Activated CD8-positive, alpha-beta T cell treated with anti-CD3 and anti-CD28 coated beads for 36 hours (primary cell): ENCODE measurements around the gene JAG1. TPM values are rescaled to one million over a fixed set of nuclear protein-coding genes. Genes with fewer than 3 reads are reported as not detected.
"Not testable (repeated sequence)": the region's sequence is repeated elsewhere in the genome, so short reads cannot be mapped to it uniquely, and the experiment has no call there.

Experiments used
- ATAC-seq: fragments of 200-7000 bp; cut with Tn5 transposase; one replicate; pipeline ENCODE4 v1.10.0; 2021; ENCODE audit warnings: mild to moderate bottlenecking, moderate library complexity
- CTCF ChIA-PET: fragments of 350-600 bp; sonication (Branson Sonifier 250); formaldehyde crosslinking; loops from one replicate; lab custom pipeline; 2021; ENCODE audit warnings: antibody characterized with exemption; lab: Charles Lee
- POLR2A ChIA-PET: fragments of 350-600 bp; sonication (Branson Sonifier 250); formaldehyde crosslinking; loops from one replicate; lab custom pipeline; 2021; ENCODE audit warnings: antibody characterized with exemption; lab: Charles Lee
- DNase-seq: peaks from one replicate; pipeline ENCODE4 v3.0.0-alpha.2; 2020
- H3K27ac Mint-ChIP-seq: one replicate; pipeline ENCODE4 v1.8.0; 2021; ENCODE audit warnings: mild to moderate bottlenecking, mixed read lengths
- H3K27me3 Mint-ChIP-seq: one replicate; pipeline ENCODE4 v1.8.0; 2021; ENCODE audit warnings: mixed read lengths
- H3K36me3 Mint-ChIP-seq: one replicate; pipeline ENCODE4 v1.8.0; 2021; ENCODE audit warnings: low read depth, mixed read lengths
- H3K4me1 Mint-ChIP-seq: one replicate; pipeline ENCODE4 v1.8.0; 2021; ENCODE audit warnings: low read depth, mixed read lengths
- H3K4me3 Mint-ChIP-seq: one replicate; pipeline ENCODE4 v1.8.0; 2021; ENCODE audit warnings: mild to moderate bottlenecking, moderate library complexity, mixed read lengths
- H3K9me3 Mint-ChIP-seq: one replicate; pipeline ENCODE4 v1.8.0; 2021; ENCODE audit warnings: mixed read lengths
- intact Hi-C: fragments of 100-400 bp; cut with micrococcal nuclease; formaldehyde crosslinking; loops from one replicate; pipeline ENCODE4 v1.10.0; 2022
- total RNA-seq, 2 experiments: library from RNA; stranded (reverse); gene quantifications; one replicate each; pipeline ENCODE4 v1.2.3, GENCODE V29; 2021
- TF ChIP-seq, protein P1 (sequence below): fragments of 200-600 bp; IDR thresholded peaks from one replicate; pipeline ENCODE4 v1.8.0; 2022; ENCODE audit warnings: antibody characterized with exemption, mild to moderate bottlenecking

The JAG1 gene
- total RNA-seq, 2 experiments from 2014 or later: 0.41 to 0.58 TPM

DNA sequence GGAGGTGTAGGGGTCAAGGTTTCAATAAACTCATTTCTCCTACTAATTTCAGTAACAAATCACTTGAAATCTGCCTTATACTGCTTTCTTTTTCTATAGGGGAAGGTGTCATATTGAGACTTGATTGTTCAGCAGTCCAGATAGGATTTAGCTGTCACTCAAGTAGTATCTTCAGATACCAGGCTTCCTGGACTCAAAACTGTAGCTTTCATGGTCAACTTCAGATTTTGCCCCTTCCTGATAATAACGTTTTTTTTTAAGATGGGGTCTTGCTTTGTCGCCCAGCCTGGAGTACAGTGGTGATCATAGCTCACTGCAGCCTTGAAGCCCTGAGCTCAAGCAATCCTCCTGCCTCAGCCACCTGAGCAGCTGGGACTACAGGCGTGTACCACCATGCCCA lies 77.8 kb downstream of the JAG1 start:
- peaks cover 9% of the 10 kb centered on the region for H3K4me1 Mint-ChIP-seq
- ChIA-PET POLR2A (interaction anchor here (1.1 kb wide), 1 partner anchor 21 kb away, joined by 3 read pairs; no protein-coding TSS in a partner anchor), CTCF (no interaction called here)
- TF ChIP-seq, protein P1, sequence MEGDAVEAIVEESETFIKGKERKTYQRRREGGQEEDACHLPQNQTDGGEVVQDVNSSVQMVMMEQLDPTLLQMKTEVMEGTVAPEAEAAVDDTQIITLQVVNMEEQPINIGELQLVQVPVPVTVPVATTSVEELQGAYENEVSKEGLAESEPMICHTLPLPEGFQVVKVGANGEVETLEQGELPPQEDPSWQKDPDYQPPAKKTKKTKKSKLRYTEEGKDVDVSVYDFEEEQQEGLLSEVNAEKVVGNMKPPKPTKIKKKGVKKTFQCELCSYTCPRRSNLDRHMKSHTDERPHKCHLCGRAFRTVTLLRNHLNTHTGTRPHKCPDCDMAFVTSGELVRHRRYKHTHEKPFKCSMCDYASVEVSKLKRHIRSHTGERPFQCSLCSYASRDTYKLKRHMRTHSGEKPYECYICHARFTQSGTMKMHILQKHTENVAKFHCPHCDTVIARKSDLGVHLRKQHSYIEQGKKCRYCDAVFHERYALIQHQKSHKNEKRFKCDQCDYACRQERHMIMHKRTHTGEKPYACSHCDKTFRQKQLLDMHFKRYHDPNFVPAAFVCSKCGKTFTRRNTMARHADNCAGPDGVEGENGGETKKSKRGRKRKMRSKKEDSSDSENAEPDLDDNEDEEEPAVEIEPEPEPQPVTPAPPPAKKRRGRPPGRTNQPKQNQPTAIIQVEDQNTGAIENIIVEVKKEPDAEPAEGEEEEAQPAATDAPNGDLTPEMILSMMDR: no peak
- no peaks in the 10 kb centered on the region for H3K9me3 Mint-ChIP-seq
- H3K4me3 Mint-ChIP-seq: no peak overlapping the region
- no peak overlapping the region for H3K27ac Mint-ChIP-seq
- intact Hi-C loops: no loop called here
- DNase-seq: no peak
- H3K36me3 Mint-ChIP-seq: peaks cover 12% of the 10 kb centered on the region
- ATAC-seq: no peak
- H3K27me3 Mint-ChIP-seq: no peaks in the 10 kb centered on the region

- no peaks in the 10 kb centered on the region for H3K9me3 Mint-ChIP-seq
- H3K4me3 Mint-ChIP-seq: no peak overlapping the region
- H3K36me3 Mint-ChIP-seq: peaks cover 9% of the 10 kb centered on the region
- ChIA-PET CTCF (no interaction called here), POLR2A (interaction anchor here (1.1 kb wide), 1 partner anchor 20 kb away, joined by 3 read pairs; no protein-coding TSS in a partner anchor)
- intact Hi-C loops: no loop called here
- TF ChIP-seq, protein P1: no peak
- DNase-seq (no peak), ATAC-seq (no peak)
- H3K27ac Mint-ChIP-seq: no peak overlapping the region
- peaks cover 9% of the 10 kb centered on the region for H3K4me1 Mint-ChIP-seq
- no peaks in the 10 kb centered on the region for H3K27me3 Mint-ChIP-seq
Measured at GRCh38 chr20:10595266-10595665, 78.5 kb downstream of the JAG1 start.

DNA sequence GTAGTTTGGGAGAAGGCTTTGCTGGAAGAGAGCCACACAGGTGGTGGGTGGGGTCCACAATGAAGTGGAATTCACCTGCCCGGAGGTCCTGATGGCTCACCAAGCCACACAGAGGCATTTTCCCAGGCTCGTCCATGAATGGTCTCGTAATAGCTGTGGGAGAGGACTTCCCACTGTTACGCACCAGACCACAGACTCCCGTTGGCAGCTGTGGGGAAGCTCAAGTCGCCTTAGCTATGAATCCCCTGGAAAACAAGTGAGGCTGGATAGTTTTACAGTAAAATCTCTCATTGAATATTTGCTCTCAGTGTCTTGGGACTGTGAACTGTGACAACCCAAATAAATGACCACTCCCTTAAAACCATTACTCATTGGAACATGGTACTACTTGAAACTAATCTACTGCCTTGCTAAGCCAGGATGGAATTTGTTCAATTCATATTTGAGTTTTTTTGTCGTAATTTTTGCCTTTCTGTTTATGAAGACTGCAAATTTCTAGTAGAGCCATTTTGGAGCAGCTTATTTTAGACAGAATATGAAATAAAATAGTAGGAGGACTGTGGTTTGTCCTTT lies 79.4 kb downstream of the JAG1 start:
- no peak for DNase-seq
- no peak overlapping the region for H3K27ac Mint-ChIP-seq
- ChIA-PET POLR2A (no interaction called here), CTCF (no interaction called here)
- H3K9me3 Mint-ChIP-seq: no peaks in the 10 kb centered on the region
- peaks cover 9% of the 10 kb centered on the region for H3K4me1 Mint-ChIP-seq
- no peak overlapping the region for H3K4me3 Mint-ChIP-seq
- intact Hi-C loops: no loop called here
- TF ChIP-seq, protein P1: no peak
- ATAC-seq: no peak
- no peaks in the 10 kb centered on the region for H3K27me3 Mint-ChIP-seq
- H3K36me3 Mint-ChIP-seq: peaks cover 8% of the 10 kb centered on the region

DNA sequence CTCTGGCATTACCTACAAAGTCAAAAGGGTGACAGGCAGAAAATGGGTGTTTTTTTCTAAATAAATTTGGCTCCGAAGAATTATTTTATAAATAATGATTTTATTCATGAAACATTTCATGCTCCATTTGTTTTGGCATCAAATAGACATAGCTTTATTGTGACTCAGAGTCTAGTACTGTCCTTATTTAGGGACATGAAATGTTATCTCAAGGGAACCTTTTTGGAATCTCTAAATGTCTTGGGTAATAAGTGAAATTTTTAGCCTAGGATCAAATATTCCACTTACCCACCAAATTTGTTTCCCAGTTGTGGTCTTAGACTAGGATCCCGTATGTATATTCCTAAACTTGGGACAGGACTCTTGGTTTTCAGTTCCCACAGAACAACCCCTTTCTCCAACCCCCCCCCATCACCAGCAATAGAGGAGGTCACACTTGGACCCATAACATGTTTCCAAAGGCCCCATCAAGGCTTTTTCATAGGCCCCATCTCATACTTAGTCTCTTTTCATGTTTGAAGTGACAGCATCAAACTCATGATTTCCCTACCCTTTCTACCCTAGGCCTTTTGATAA lies 81.8 kb downstream of the JAG1 start:
- Mint-ChIP-seq H3K4me1 (no peaks in the 10 kb centered on the region), H3K36me3 (no peaks in the 10 kb centered on the region), H3K27ac (no peak overlapping the region), H3K4me3 (no peak overlapping the region), H3K9me3 (no peaks in the 10 kb centered on the region), H3K27me3 (no peaks in the 10 kb centered on the region)
- ATAC-seq (no peak), DNase-seq (no peak)
- CTCF ChIA-PET: no interaction called here
- POLR2A ChIA-PET: no interaction called here
- intact Hi-C loops: no loop called here
- TF ChIP-seq, protein P1: no peak

DNA sequence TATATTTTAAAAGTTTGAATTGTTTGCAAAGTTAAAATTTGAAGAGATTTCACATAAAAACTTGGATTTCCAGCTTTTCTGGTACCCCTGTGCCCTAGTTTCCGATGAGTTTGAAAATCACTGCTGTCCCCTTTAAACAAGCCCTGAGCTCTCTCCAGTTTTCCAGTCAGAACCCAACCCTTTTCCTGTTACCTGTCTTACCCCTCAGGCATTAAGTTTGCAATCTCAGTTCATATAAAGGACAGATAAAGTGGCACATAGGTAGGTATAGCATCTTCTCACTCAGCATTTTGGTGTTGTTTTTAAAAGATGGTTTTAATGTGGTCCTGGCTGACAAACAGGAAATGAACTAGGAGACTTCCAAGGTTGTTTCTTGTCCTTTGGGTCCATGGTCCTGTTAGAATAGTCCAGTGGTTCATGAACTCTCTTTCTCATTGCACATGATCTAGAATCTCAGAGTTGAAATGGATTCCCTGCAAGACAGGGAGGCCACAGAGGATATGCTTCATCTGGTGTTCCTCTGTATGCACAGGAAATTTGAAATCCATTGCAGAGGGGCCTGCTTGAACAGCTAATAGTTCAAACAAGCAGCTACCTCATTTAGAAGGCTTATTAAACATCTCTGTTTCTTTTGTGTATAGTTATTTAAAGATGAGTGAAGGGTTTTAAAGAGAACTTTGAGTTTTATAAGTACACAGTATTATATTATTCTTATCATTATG lies 82.7 kb downstream of the JAG1 start:
- Mint-ChIP-seq H3K9me3 (no peaks in the 10 kb centered on the region), H3K36me3 (peaks cover 2% of the 10 kb centered on the region), H3K27me3 (no peaks in the 10 kb centered on the region), H3K27ac (no peak overlapping the region), H3K4me3 (no peak overlapping the region), H3K4me1 (no peaks in the 10 kb centered on the region)
- no peak for ATAC-seq
- CTCF ChIA-PET: no interaction called here
- DNase-seq: no peak
- POLR2A ChIA-PET: no interaction called here
- TF ChIP-seq, protein P1: no peak
- intact Hi-C loops: no loop called here

DNA sequence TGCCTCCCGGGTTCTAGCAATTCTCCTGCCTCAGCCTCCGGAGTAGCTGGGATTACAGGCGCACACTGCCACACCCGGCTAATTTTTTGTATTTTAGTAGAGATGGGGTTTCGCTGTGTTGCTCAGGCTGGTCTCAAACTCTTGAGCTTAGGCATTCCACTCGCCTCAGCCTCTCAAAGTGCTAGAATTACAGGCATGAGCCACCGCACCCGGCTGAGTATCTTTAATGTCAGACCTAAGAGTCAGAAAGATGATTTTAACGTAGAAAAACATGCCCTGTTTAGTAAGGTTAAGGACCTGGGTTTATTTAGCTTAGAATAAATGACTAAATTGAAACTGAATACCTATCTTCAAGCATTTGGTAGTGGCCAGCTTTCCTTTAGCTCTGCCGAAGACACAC lies 83.4 kb downstream of the JAG1 start:
- H3K4me1 Mint-ChIP-seq, H3K27ac Mint-ChIP-seq, H3K36me3 Mint-ChIP-seq, H3K4me3 Mint-ChIP-seq, POLR2A ChIA-PET, intact Hi-C loops, ATAC-seq, H3K9me3 Mint-ChIP-seq, H3K27me3 Mint-ChIP-seq, CTCF ChIA-PET, DNase-seq: not testable (repeated sequence)
